BLaER1 (cell line): ENCODE data around the gene KRTAP6-1.

Experiments used
- H3K27ac ChIP-seq: shearing (Covaris generic); formaldehyde crosslinking; 2 replicates; pipeline ENCODE4 v1.8.1; 2022
- H3K27me3 ChIP-seq: shearing (Covaris generic); formaldehyde crosslinking; 2 replicates; pipeline ENCODE4 v1.8.1; 2022
- H3K36me3 ChIP-seq: shearing (Covaris generic); formaldehyde crosslinking; 2 replicates; pipeline ENCODE4 v1.8.1; 2022
- H3K4me1 ChIP-seq: shearing (Covaris generic); formaldehyde crosslinking; 2 replicates; pipeline ENCODE4 v1.8.1; 2022
- H3K4me2 ChIP-seq: shearing (Covaris generic); formaldehyde crosslinking; 2 replicates; pipeline ENCODE4 v1.8.1; 2022
- H3K4me3 ChIP-seq: shearing (Covaris generic); formaldehyde crosslinking; 2 replicates; pipeline ENCODE4 v1.8.1; 2022
- H3K9ac ChIP-seq: shearing (Covaris generic); formaldehyde crosslinking; 2 replicates; pipeline ENCODE4 v1.8.1; 2022
- H3K9me3 ChIP-seq: shearing (Covaris generic); formaldehyde crosslinking; 2 replicates; pipeline ENCODE4 v1.8.1; 2022
- H4K20me1 ChIP-seq: shearing (Covaris generic); formaldehyde crosslinking; 2 replicates; pipeline ENCODE4 v1.8.1; 2022
- Cebpa-rat ChIP-seq: shearing (Covaris generic); IDR thresholded peaks from 2 replicates; pipeline ENCODE4 v1.8.1; 2022

KRTAP6-1 gene

DNA sequence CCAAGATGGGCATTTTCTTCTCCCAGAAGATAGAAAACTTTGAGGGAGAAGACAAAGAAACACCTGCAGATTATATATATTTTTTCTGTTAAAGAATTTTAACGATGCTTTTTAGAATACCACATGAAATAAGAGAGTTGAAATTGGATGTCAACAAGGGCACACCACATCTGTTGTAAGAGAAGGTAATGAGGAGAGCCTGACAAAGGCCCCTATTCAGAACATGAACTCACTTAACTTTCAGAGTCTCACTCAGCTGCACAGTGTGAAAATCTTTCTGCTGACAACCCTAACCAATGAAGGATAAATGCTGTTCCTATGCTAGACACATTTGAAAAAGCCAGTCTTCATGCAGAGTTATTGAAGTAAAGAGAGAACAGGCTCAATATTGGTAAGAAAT lies 30.9 kb downstream of the KRTAP6-1 start:
- TF ChIP-seq Cebpa-rat: no peak
- no peak overlapping the region for H3K4me2 ChIP-seq
- no peaks in the 10 kb centered on the region for H4K20me1 ChIP-seq
- H3K27ac ChIP-seq: no peak overlapping the region
- no peaks in the 10 kb centered on the region for H3K36me3 ChIP-seq
- H3K27me3 ChIP-seq: no peaks in the 10 kb centered on the region
- H3K9me3 ChIP-seq: no peaks in the 10 kb centered on the region
- H3K9ac ChIP-seq: no peak overlapping the region
- no peaks in the 10 kb centered on the region for H3K4me1 ChIP-seq
- H3K4me3 ChIP-seq: no peak overlapping the region

DNA sequence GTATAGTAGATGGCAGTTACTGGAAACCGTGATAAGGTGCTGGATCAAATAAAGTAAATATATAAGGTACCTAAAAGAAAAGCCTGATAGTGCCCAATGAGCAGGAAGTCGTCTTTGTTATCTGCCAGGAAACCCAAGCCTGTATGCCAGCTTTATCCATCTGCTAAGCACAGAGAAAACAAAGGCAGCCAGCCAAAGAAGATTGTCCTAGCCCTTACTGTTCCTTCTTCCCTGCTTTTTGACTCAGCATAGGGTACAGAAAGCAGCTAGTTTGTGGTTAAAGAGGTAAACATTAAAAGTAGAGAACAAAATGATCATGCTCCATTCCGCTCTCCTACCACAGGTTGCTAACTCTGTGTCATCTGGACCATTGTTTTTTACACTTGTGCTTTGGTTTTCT lies 33.6 kb downstream of the KRTAP6-1 start:
- no peaks in the 10 kb centered on the region for H3K27me3 ChIP-seq
- no peak for TF ChIP-seq Cebpa-rat
- H3K27ac ChIP-seq: no peak overlapping the region
- H3K36me3 ChIP-seq: no peaks in the 10 kb centered on the region
- no peak overlapping the region for H3K4me2 ChIP-seq
- H3K4me3 ChIP-seq: no peak overlapping the region
- no peak overlapping the region for H3K9ac ChIP-seq
- no peaks in the 10 kb centered on the region for H3K4me1 ChIP-seq
- H3K9me3 ChIP-seq: no peaks in the 10 kb centered on the region
- no peaks in the 10 kb centered on the region for H4K20me1 ChIP-seq

DNA sequence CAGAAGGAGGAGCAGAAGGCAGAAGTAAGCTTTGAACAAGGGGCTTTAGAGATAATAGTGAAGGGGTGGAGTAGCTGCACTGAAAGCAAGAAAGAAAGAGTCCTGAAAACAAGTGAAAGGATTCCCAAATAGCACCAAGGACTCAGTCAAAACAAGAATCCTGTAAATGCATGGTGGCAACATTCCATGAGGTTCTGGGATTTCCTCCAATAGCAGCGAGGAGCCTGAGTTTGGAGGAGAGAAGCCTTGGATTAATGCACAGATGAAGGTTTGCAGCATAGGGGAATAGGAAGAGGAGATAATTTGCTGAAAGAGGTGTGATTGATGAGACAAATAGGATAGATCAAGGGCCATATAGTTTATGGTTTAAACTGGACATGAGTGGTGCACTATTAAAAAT lies 34.4 kb downstream of the KRTAP6-1 start:
- H3K4me3 ChIP-seq: no peak overlapping the region
- no peak overlapping the region for H3K27ac ChIP-seq
- H3K36me3 ChIP-seq: no peaks in the 10 kb centered on the region
- H3K4me2 ChIP-seq: no peak overlapping the region
- no peaks in the 10 kb centered on the region for H3K9me3 ChIP-seq
- H4K20me1 ChIP-seq: no peaks in the 10 kb centered on the region
- no peak overlapping the region for H3K9ac ChIP-seq
- H3K4me1 ChIP-seq: no peaks in the 10 kb centered on the region
- TF ChIP-seq Cebpa-rat: no peak
- H3K27me3 ChIP-seq: no peaks in the 10 kb centered on the region

- H3K9me3 ChIP-seq: no peaks in the 10 kb centered on the region
- no peak for TF ChIP-seq Cebpa-rat
These were observed 36.0 kb downstream of the KRTAP6-1 start for GRCh38 chr21:30577766-30578165.

DNA sequence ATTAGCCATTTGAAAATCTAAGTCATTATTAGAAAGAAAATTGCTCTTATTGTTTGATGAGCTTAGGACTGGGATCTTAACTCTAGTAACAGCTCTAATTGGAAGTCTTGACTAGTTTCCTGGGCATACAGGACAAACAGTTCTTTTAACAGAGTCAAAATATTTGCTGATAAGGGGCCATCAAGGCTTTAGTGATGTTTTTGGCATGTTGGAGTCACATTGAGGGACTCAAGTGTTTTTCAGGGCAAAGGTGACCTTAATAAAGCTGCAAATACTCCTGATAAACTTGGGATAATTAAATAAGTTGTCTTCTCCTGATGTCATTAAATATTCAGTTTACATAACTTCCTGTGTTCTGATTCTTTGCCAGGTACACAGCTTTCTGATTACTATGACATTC lies 46.1 kb downstream of the KRTAP6-1 start:
- H3K4me3 ChIP-seq: no peak overlapping the region
- no peaks in the 10 kb centered on the region for H4K20me1 ChIP-seq
- H3K4me2 ChIP-seq: no peak overlapping the region
- H3K9ac ChIP-seq: no peak overlapping the region
- H3K4me1 ChIP-seq: no peaks in the 10 kb centered on the region
- no peaks in the 10 kb centered on the region for H3K27me3 ChIP-seq
- no peak for TF ChIP-seq Cebpa-rat
- H3K36me3 ChIP-seq: no peaks in the 10 kb centered on the region
- no peak overlapping the region for H3K27ac ChIP-seq
- H3K9me3 ChIP-seq: no peaks in the 10 kb centered on the region

More at GRCh38 chr21:30577766-30578165, 36.0 kb downstream of the KRTAP6-1 start:
- H3K4me1 ChIP-seq: no peaks in the 10 kb centered on the region
- no peak overlapping the region for H3K4me3 ChIP-seq
- H3K27ac ChIP-seq: no peak overlapping the region
- H3K27me3 ChIP-seq: no peaks in the 10 kb centered on the region
- H4K20me1 ChIP-seq: no peaks in the 10 kb centered on the region
- no peak overlapping the region for H3K9ac ChIP-seq
- H3K4me2 ChIP-seq: no peak overlapping the region
- H3K36me3 ChIP-seq: no peaks in the 10 kb centered on the region

GRCh38 chr21:30563630-30564029 lies 50.1 kb downstream of the KRTAP6-1 start:
- no peak overlapping the region for H3K4me3 ChIP-seq
- no peak for TF ChIP-seq Cebpa-rat
- H3K4me2 ChIP-seq: no peak overlapping the region
- H3K9me3 ChIP-seq: no peaks in the 10 kb centered on the region
- H3K27ac ChIP-seq: no peak overlapping the region
- H3K9ac ChIP-seq: no peak overlapping the region
- H3K36me3 ChIP-seq: no peaks in the 10 kb centered on the region
- H4K20me1 ChIP-seq: no peaks in the 10 kb centered on the region
- no peaks in the 10 kb centered on the region for H3K27me3 ChIP-seq
- H3K4me1 ChIP-seq: no peaks in the 10 kb centered on the region
